Measurements from ENCODE around the gene BAIAP2. TPM values are rescaled to one million over a fixed set of nuclear protein-coding genes. Genes with fewer than 3 reads are reported as not detected.

The BAIAP2 gene
- total and polyA plus RNA-seq, 9 donors: 12.0 to 80.6 (median 23.2) TPM

- intact Hi-C loops (cut with DNase I): no loop called here
- no peak overlapping the region for H3K4me3 ChIP-seq
- H3K9me3 ChIP-seq: no peaks in the 10 kb centered on the region
- WGBS, 3 donors: 46 to 58% (median 49%) methylated on average over 23 to 24 of the region's 24 CpGs
- no peak for DNase-seq
- H3K36me3 ChIP-seq: no peaks in the 10 kb centered on the region
- H3K4me1 ChIP-seq (ENCODE audit: insufficient read depth): peaks cover 3% of the 10 kb centered on the region
- H3K27me3 ChIP-seq: no peaks in the 10 kb centered on the region
- no peak for TF ChIP-seq POLR2A (IDR thresholded peaks at IDR 0.05)
- TF ChIP-seq, protein P1, sequence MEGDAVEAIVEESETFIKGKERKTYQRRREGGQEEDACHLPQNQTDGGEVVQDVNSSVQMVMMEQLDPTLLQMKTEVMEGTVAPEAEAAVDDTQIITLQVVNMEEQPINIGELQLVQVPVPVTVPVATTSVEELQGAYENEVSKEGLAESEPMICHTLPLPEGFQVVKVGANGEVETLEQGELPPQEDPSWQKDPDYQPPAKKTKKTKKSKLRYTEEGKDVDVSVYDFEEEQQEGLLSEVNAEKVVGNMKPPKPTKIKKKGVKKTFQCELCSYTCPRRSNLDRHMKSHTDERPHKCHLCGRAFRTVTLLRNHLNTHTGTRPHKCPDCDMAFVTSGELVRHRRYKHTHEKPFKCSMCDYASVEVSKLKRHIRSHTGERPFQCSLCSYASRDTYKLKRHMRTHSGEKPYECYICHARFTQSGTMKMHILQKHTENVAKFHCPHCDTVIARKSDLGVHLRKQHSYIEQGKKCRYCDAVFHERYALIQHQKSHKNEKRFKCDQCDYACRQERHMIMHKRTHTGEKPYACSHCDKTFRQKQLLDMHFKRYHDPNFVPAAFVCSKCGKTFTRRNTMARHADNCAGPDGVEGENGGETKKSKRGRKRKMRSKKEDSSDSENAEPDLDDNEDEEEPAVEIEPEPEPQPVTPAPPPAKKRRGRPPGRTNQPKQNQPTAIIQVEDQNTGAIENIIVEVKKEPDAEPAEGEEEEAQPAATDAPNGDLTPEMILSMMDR (IDR thresholded peaks at IDR 0.05): no peak
- no peak for TF ChIP-seq EP300 (IDR thresholded peaks at IDR 0.05)
- H3K27ac ChIP-seq: no peak overlapping the region
Observed at GRCh38 chr17:81118308-81119221, 83.6 kb downstream of the BAIAP2 start.

DNA sequence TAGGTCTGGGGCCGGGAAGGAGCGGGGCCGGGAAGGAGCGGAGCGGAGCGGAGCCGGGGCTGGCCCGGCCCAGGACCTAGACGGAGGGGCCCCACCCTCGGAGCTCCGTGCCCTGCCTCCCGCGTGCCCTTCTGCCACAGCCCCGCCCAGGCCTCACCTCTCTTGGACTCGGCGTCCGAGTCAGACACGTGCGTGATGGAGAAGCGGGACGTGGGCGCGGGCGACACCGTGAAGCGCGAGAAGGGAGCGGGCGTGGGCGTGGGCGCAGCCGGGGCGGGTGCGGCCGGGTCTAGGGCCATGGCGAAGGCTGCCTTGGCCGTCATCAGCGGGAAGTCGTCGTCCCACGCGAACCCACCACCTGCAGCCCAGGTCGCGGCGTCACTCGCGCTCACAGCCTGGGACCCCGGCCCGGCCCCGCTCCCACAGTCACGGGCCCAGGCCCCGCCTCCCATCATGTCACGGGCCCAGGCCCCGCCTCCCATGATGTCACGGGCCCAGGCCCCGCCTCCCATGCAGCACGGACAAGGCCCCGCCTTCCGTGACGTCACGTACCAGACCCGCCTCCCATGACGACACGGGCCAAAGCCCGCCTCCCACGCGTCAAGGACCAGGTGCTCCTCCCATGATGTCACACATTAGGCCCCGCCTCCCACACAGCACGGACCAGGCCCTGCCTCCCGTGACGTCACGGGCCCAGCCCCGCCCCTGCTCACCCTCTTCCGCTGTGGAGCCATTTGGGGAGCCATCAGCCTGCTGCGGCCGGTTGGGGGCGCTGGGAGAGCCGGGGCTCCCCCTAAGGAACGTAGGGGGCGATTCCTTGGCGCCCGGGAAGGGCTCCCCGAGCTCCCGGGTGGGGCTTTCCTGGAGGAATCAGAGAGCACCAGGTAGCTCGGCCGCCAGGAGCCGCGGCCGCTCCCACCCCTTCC lies 84.5 kb downstream of the BAIAP2 start:
- Histone ChIP-seq H3K9me3 (no peaks in the 10 kb centered on the region), H3K4me3 (no peak overlapping the region), H3K27me3 (no peaks in the 10 kb centered on the region), H3K4me1 (ENCODE audit: insufficient read depth) (peaks cover 3% of the 10 kb centered on the region), H3K36me3 (no peaks in the 10 kb centered on the region), H3K27ac (no peak overlapping the region)
- 11 to 24% (median 11%) methylated on average over 64 to 89 of the region's 89 CpGs for WGBS, 3 donors
- no peak for TF ChIP-seq EP300 (IDR thresholded peaks at IDR 0.05)
- TF ChIP-seq, protein P1 (IDR thresholded peaks at IDR 0.05): peak in 1 of 3 donors; percentile 20
- no peak for TF ChIP-seq POLR2A (IDR thresholded peaks at IDR 0.05)
- intact Hi-C loops (cut with DNase I): no loop called here
- peak; percentile 78 to 89 (median 84) for DNase-seq

DNA sequence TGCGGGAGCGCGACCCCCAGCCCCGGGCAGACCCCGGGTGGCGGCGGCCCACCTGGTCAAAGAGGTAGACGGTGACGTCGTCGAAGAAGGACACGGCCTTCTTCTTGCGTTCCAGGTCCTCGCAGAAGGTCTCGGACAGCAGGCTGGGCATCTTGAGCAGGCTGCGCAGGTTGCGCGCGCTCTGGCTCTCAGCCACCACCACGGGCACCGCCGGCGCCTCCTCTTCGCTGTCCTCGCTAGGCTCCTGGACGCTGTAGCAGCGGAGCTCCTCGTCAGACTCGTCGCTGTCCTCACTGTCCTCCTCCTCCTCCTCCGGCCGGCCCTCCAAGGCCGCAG lies 85.2 kb downstream of the BAIAP2 start:
- Histone ChIP-seq H3K27ac (no peak overlapping the region), H3K36me3 (no peaks in the 10 kb centered on the region), H3K9me3 (no peaks in the 10 kb centered on the region), H3K4me3 (no peak overlapping the region), H3K27me3 (no peaks in the 10 kb centered on the region), H3K4me1 (ENCODE audit: insufficient read depth) (peaks cover 3% of the 10 kb centered on the region)
- intact Hi-C loops (cut with DNase I): no loop called here
- DNase-seq: no peak
- WGBS, 3 donors: 49 to 65% (median 59%) methylated on average over 33 of the region's 33 CpGs
- TF ChIP-seq EP300 (IDR thresholded peaks at IDR 0.05): no peak
- TF ChIP-seq, protein P1 (IDR thresholded peaks at IDR 0.05): no peak
- TF ChIP-seq POLR2A (IDR thresholded peaks at IDR 0.05): no peak
